Mesenchymal stem cell (in vitro differentiated cells and primary cell): Measurements from ENCODE around the gene PM20D2.
A peak's percentile ranks its signal among the peaks of the same experiment; 100 is the strongest.

ENCODE experiments used
- DNase-seq: peaks from one replicate; pipeline ENCODE4 v3.0.0-alpha.2; 2013
- H2AFZ ChIP-seq: one replicate; pipeline ENCODE4 v1.6.1; 2013; ENCODE audit warnings: low read depth, mild to moderate bottlenecking, control low read depth, inconsistent platforms, low read length, moderate library complexity
- H2AK5ac ChIP-seq: 2 replicates; pipeline ENCODE4 v1.6.1; 2013; ENCODE audit warnings: low read length, moderate library complexity, mild to moderate bottlenecking, inconsistent platforms; ENCODE audit not compliant: severe bottlenecking
- H2BK120ac ChIP-seq: one replicate; pipeline ENCODE4 v1.6.1; 2013; ENCODE audit warnings: low read depth, mild to moderate bottlenecking, inconsistent platforms, low read length, moderate library complexity
- H2BK12ac ChIP-seq, 2 experiments: one replicate each; pipeline ENCODE4 v1.6.1; 2013; ENCODE audit warnings: inconsistent platforms in 2 of 2, low read length in 2 of 2, mild to moderate bottlenecking in 2 of 2, moderate library complexity in 2 of 2, control low read depth in 1 of 2
- H2BK15ac ChIP-seq: one replicate; pipeline ENCODE4 v1.6.1; 2013; ENCODE audit warnings: mild to moderate bottlenecking, low read depth, inconsistent platforms; ENCODE audit not compliant: poor library complexity, severe bottlenecking
- H2BK5ac ChIP-seq: 2 replicates; pipeline ENCODE4 v1.6.1; 2013; ENCODE audit warnings: low read depth, mild to moderate bottlenecking, low read length, control low read depth, inconsistent platforms; ENCODE audit not compliant: poor library complexity, severe bottlenecking
- H3K14ac ChIP-seq, 2 experiments: one replicate each; pipeline ENCODE4 v1.6.1; 2013; ENCODE audit warnings: inconsistent platforms in 2 of 2, low read length in 2 of 2, control low read depth in 1 of 2, mild to moderate bottlenecking in 1 of 2, moderate library complexity in 1 of 2
- H3K18ac ChIP-seq, 2 experiments: one replicate each; pipeline ENCODE4 v1.6.1; 2013; ENCODE audit warnings: inconsistent platforms in 2 of 2, low read length in 2 of 2, control low read depth in 1 of 2, low read depth in 1 of 2, mild to moderate bottlenecking in 1 of 2
- H3K23ac ChIP-seq, 2 experiments: one replicate each; pipeline ENCODE4 v1.6.1; 2013; ENCODE audit warnings: inconsistent platforms in 2 of 2, low read length in 2 of 2, mild to moderate bottlenecking in 2 of 2, moderate library complexity in 2 of 2, control low read depth in 1 of 2
- H3K27ac ChIP-seq: 2 replicates; pipeline ENCODE4 v1.5.1; 2013; ENCODE audit warnings: mild to moderate bottlenecking, moderate library complexity, low read length, control low read depth, inconsistent platforms; ENCODE audit not compliant: poor library complexity, severe bottlenecking
- H3K27me3 ChIP-seq, 2 experiments: 2 replicates each; pipeline versions ENCODE4 v1.6.1 to v1.7.0; 2013; ENCODE audit warnings: low read length in 2 of 2, mild to moderate bottlenecking in 2 of 2, moderate library complexity in 2 of 2, control low read depth in 1 of 2, inconsistent platforms in 1 of 2; ENCODE audit not compliant: control insufficient read depth in 1 of 2, insufficient read depth in 1 of 2
- H3K36me3 ChIP-seq, 2 experiments: 2 replicates each; pipeline versions ENCODE4 v1.6.1 to v1.7.0; 2013; ENCODE audit warnings: low read length in 2 of 2, control low read depth in 1 of 2, inconsistent platforms in 1 of 2, low read depth in 1 of 2, mild to moderate bottlenecking in 1 of 2; ENCODE audit not compliant: insufficient read depth in 2 of 2, control insufficient read depth in 1 of 2
- H3K4ac ChIP-seq, 2 experiments: one replicate each; pipeline ENCODE4 v1.6.1; 2013; ENCODE audit warnings: inconsistent platforms in 2 of 2, low read length in 2 of 2, mild to moderate bottlenecking in 2 of 2, moderate library complexity in 2 of 2, control low read depth in 1 of 2, low read depth in 1 of 2
- H3K4me1 ChIP-seq: 2 replicates; pipeline ENCODE4 v1.6.1; 2013; ENCODE audit warnings: low read depth, low read length, control low read depth; ENCODE audit not compliant: control insufficient read depth, insufficient read depth
- H3K4me2 ChIP-seq: 2 replicates; pipeline ENCODE4 v1.6.1; 2013; ENCODE audit warnings: low read length, mild to moderate bottlenecking, inconsistent platforms; ENCODE audit not compliant: poor library complexity, severe bottlenecking
- H3K4me3 ChIP-seq, 2 experiments: 2 replicates each; pipeline versions ENCODE4 v1.5.1 to v1.7.0; 2013; ENCODE audit warnings: low read length in 2 of 2, mild to moderate bottlenecking in 2 of 2, control low read depth in 1 of 2, low read depth in 1 of 2; ENCODE audit not compliant: insufficient read depth in 1 of 2
- H3K79me1 ChIP-seq: replicated peaks from 2 replicates; pipeline ENCODE4 v1.6.1; 2013; ENCODE audit warnings: mild to moderate bottlenecking, control low read depth, low read length, inconsistent platforms; ENCODE audit not compliant: poor library complexity, severe bottlenecking
- H3K9ac ChIP-seq: 2 replicates; pipeline ENCODE4 v1.7.0; 2013; ENCODE audit warnings: mild to moderate bottlenecking, low read length, moderate library complexity
- H3K9me3 ChIP-seq: 2 replicates; pipeline ENCODE4 v1.7.0; 2013; ENCODE audit warnings: mild to moderate bottlenecking, low read length; ENCODE audit not compliant: control insufficient read depth
- H4K8ac ChIP-seq: one replicate; pipeline ENCODE4 v1.6.1; 2013; ENCODE audit warnings: inconsistent platforms, mild to moderate bottlenecking, low read length, moderate library complexity
- H4K91ac ChIP-seq: one replicate; pipeline ENCODE4 v1.6.1; 2013; ENCODE audit warnings: mild to moderate bottlenecking, low read length, inconsistent platforms
- WGBS: methylation state at CpG from one replicate; pipeline ENCODE4 v1.1.7; 2013; ENCODE audit warnings: mixed read lengths; 5-methylcytosine and 5-hydroxymethylcytosine counted together

Gene PM20D2

GRCh38 chr6:89145091-89145955 lies 532 bp upstream of the PM20D2 start:
- Histone ChIP-seq H2BK120ac (peak overlapping the region; percentile 19), H3K23ac (no peak overlapping the region), H3K27me3 (no peaks in the 10 kb centered on the region), H3K18ac (peak overlapping the region in 1 of 2 experiments; percentile 33), H2BK5ac (no peak overlapping the region), H3K4me1 (peaks cover 11% of the 10 kb centered on the region), H3K9ac (peak overlapping the region; percentile 78), H4K8ac (no peak overlapping the region), H3K4ac (no peak overlapping the region), H3K14ac (no peak overlapping the region), H4K91ac (no peak overlapping the region), H2BK15ac (no peak overlapping the region), H3K9me3 (no peaks in the 10 kb centered on the region), H3K4me3 (peak overlapping the region; percentile 80 to 84), H3K79me1 (peaks cover 16% of the 10 kb centered on the region), H2BK12ac (no peak overlapping the region), H2AFZ (peak overlapping the region; percentile 84), H2AK5ac (no peak overlapping the region), H3K36me3 (no peaks in the 10 kb centered on the region), H3K4me2 (peak overlapping the region; percentile 86), H3K27ac (no peak overlapping the region)
- whole genome bisulfite sequencing = 8% methylated on average over 14 of the region's 17 CpGs
- DNase-seq = peak; percentile 49

- H2BK120ac ChIP-seq = no peak overlapping the region
- H4K8ac ChIP-seq = no peak overlapping the region
- WGBS = 7% methylated on average over 13 of the region's 26 CpGs
- peaks cover 17% of the 10 kb centered on the region for H3K79me1 ChIP-seq
- H3K36me3 ChIP-seq = no peaks in the 10 kb centered on the region
- peaks cover 7% of the 10 kb centered on the region for H3K4me1 ChIP-seq
- peak overlapping the region; percentile 84 for H2AFZ ChIP-seq
- H3K4me2 ChIP-seq = peak overlapping the region; percentile 86
- H2BK12ac ChIP-seq = no peak overlapping the region
- peak overlapping the region in 1 of 2 experiments; percentile 44 for H3K18ac ChIP-seq
- no peak overlapping the region for H2AK5ac ChIP-seq
- no peak overlapping the region for H2BK5ac ChIP-seq
- peak; percentile 54 for DNase-seq
- peak overlapping the region; percentile 78 for H3K9ac ChIP-seq
- no peak overlapping the region for H3K27ac ChIP-seq
- peak overlapping the region; percentile 33 for H2BK15ac ChIP-seq
- H3K4me3 ChIP-seq = peak overlapping the region; percentile 80 to 84
- H4K91ac ChIP-seq = no peak overlapping the region
- no peaks in the 10 kb centered on the region for H3K9me3 ChIP-seq
- H3K14ac ChIP-seq = no peak overlapping the region
- H3K27me3 ChIP-seq = no peaks in the 10 kb centered on the region
- H3K4ac ChIP-seq = no peak overlapping the region
- H3K23ac ChIP-seq = no peak overlapping the region
These were observed 1.2 kb downstream of the PM20D2 start for GRCh38 chr6:89146718-89147700.

GRCh38 chr6:89148016-89148750 lies 2.3 kb downstream of the PM20D2 start:
- no peak overlapping the region for H4K91ac ChIP-seq
- H2BK15ac ChIP-seq = no peak overlapping the region
- H3K4ac ChIP-seq = no peak overlapping the region
- H3K23ac ChIP-seq = no peak overlapping the region
- H4K8ac ChIP-seq = no peak overlapping the region
- peak overlapping the region; percentile 34 for H3K4me2 ChIP-seq
- no peak overlapping the region for H3K9ac ChIP-seq
- H2BK12ac ChIP-seq = no peak overlapping the region
- no peak overlapping the region for H3K14ac ChIP-seq
- H3K27me3 ChIP-seq = no peaks in the 10 kb centered on the region
- no peak overlapping the region for H2AK5ac ChIP-seq
- no peaks in the 10 kb centered on the region for H3K36me3 ChIP-seq
- peaks cover 7% of the 10 kb centered on the region for H3K4me1 ChIP-seq
- no peak for DNase-seq
- no peaks in the 10 kb centered on the region for H3K9me3 ChIP-seq
- no peak overlapping the region for H3K27ac ChIP-seq
- H3K4me3 ChIP-seq = no peak overlapping the region
- no peak overlapping the region for H2BK5ac ChIP-seq
- 88% methylated on average over 12 of the region's 17 CpGs for WGBS
- H2AFZ ChIP-seq = no peak overlapping the region
- H3K79me1 ChIP-seq = peaks cover 17% of the 10 kb centered on the region
- no peak overlapping the region for H3K18ac ChIP-seq
- no peak overlapping the region for H2BK120ac ChIP-seq
